Peyer's patch (tissue), 4 donors: Measurements from ENCODE around the gene SQSTM1. TPM values are rescaled to one million over a fixed set of nuclear protein-coding genes. Genes with fewer than 3 reads are reported as not detected.

ENCODE experiments used
- DNase-seq, 3 donors: peaks; one replicate each; pipeline ENCODE4 v3.0.0-alpha.2; 2017 to 2019
- H3K27ac ChIP-seq, 4 donors: fragments of 200-600 bp; sonication (generic); one replicate each; pipeline ENCODE4 v1.5.1; 2016 to 2019
- H3K27me3 ChIP-seq, 2 donors: fragments of 200-600 bp; sonication (generic); one replicate each; pipeline ENCODE4 v1.5.1; 2019
- H3K36me3 ChIP-seq, 3 donors: fragments of 200-600 bp; sonication (generic); one replicate each; pipeline ENCODE4 v1.5.1; 2016 to 2019
- H3K4me1 ChIP-seq, 4 donors: fragments of 200-600 bp; sonication (generic); one replicate each; pipeline ENCODE4 v1.5.1; 2016 to 2019
- H3K4me3 ChIP-seq, 4 donors: fragments of 200-600 bp; sonication (generic); 1 replicate in 3 of 4; 2 replicates in 1 of 4; pipeline ENCODE4 v1.5.1; 2016 to 2019; ENCODE audit warnings: mild to moderate bottlenecking in 1 of 4
- H3K9me3 ChIP-seq, 4 donors: fragments of 200-600 bp; sonication (generic); one replicate each; pipeline ENCODE4 v1.5.1; 2016 to 2019; ENCODE audit warnings: mild to moderate bottlenecking in 1 of 4
- CTCF ChIP-seq, 6 experiments: fragments of 450-650 bp in 4 of 6; fragments of 200-600 bp in 2 of 6; sonication (generic) in 1 of 6; IDR thresholded peaks; one replicate each; pipeline ENCODE4 v1.5.1; 2017 to 2019; ENCODE audit warnings: antibody characterized with exemption in 6 of 6, mild to moderate bottlenecking in 3 of 6, moderate library complexity in 1 of 6
- POLR2A ChIP-seq, 2 donors: fragments of 450-650 bp; IDR thresholded peaks; one replicate each; pipeline ENCODE4 v1.5.1; 2017; ENCODE audit warnings: antibody characterized with exemption in 2 of 2, mild to moderate bottlenecking in 2 of 2, moderate library complexity in 2 of 2
- total RNA-seq, 4 donors: library from RNA; depleted of rRNA; stranded (reverse); fragments of >200 nt; gene quantifications; one replicate each; pipeline ENCODE4 v1.1.0, GENCODE V29; 2016

Gene SQSTM1
- total RNA-seq, 4 donors from 2014 or later, result 287 to 417 (median 348) TPM

- TF ChIP-seq POLR2A (IDR thresholded peaks at IDR 0.05) (no peak), CTCF (IDR thresholded peaks at IDR 0.05) (no peak)
- peaks cover 0 to 100% (median 5%) of the 10 kb centered on the region in 3 donors for H3K36me3 ChIP-seq
Observed at GRCh38 chr5:179828756-179829421, 8.2 kb downstream of the SQSTM1 start.

GRCh38 chr5:179829732-179830435 lies 9.2 kb downstream of the SQSTM1 start:
- H3K4me1 ChIP-seq, result peaks cover 0 to 33% (median 0%) of the 10 kb centered on the region in 4 donors
- no peak overlapping the region for H3K4me3 ChIP-seq
- peak in 1 of 3 donors; percentile 19 for DNase-seq
- H3K27me3 ChIP-seq, result no peaks in the 10 kb centered on the region
- H3K36me3 ChIP-seq, result peaks cover 0 to 94% (median 5%) of the 10 kb centered on the region in 3 donors
- H3K9me3 ChIP-seq, result no peaks in the 10 kb centered on the region
- H3K27ac ChIP-seq, result no peak overlapping the region
- no peak for TF ChIP-seq POLR2A (IDR thresholded peaks at IDR 0.05)
- TF ChIP-seq CTCF (IDR thresholded peaks at IDR 0.05), result no peak

More at GRCh38 chr5:179828756-179829421, 8.2 kb downstream of the SQSTM1 start:
- Histone ChIP-seq H3K27me3 (no peaks in the 10 kb centered on the region), H3K27ac (no peak overlapping the region), H3K4me1 (peaks cover 0 to 43% (median 0%) of the 10 kb centered on the region in 4 donors), H3K9me3 (no peaks in the 10 kb centered on the region), H3K4me3 (no peak overlapping the region)
- peak in 1 of 3 donors; percentile 27 for DNase-seq

- no peak for TF ChIP-seq CTCF (IDR thresholded peaks at IDR 0.05)
- no peak for TF ChIP-seq POLR2A (IDR thresholded peaks at IDR 0.05)
- no peaks in the 10 kb centered on the region for H3K27me3 ChIP-seq
- peaks cover 0 to 91% (median 5%) of the 10 kb centered on the region in 3 donors for H3K36me3 ChIP-seq
- no peak overlapping the region for H3K4me3 ChIP-seq
- no peaks in the 10 kb centered on the region for H3K9me3 ChIP-seq
- DNase-seq, result peak in 1 of 3 donors; percentile 10
- H3K4me1 ChIP-seq, result peaks cover 0 to 22% (median 0%) of the 10 kb centered on the region in 4 donors
- no peak overlapping the region for H3K27ac ChIP-seq
Observed at GRCh38 chr5:179830818-179831468, 10.2 kb downstream of the SQSTM1 start.

- H3K27ac ChIP-seq, result no peak overlapping the region
- H3K9me3 ChIP-seq, result no peaks in the 10 kb centered on the region
- no peaks in the 10 kb centered on the region for H3K27me3 ChIP-seq
- no peak overlapping the region for H3K4me3 ChIP-seq
- DNase-seq, result peak in 1 of 3 donors; percentile 38
- H3K4me1 ChIP-seq, result peaks cover 0 to 20% (median 0%) of the 10 kb centered on the region in 4 donors
- H3K36me3 ChIP-seq, result peaks cover 0 to 91% (median 5%) of the 10 kb centered on the region in 3 donors
- TF ChIP-seq CTCF (IDR thresholded peaks at IDR 0.05) (no peak), POLR2A (IDR thresholded peaks at IDR 0.05) (no peak)
Observed at GRCh38 chr5:179832039-179832745, 11.5 kb downstream of the SQSTM1 start.

GRCh38 chr5:179833056-179833708 lies 12.5 kb downstream of the SQSTM1 start:
- no peak for TF ChIP-seq CTCF (IDR thresholded peaks at IDR 0.05)
- TF ChIP-seq POLR2A (IDR thresholded peaks at IDR 0.05), result no peak
- peaks cover 0 to 11% (median 1%) of the 10 kb centered on the region in 4 donors for H3K4me1 ChIP-seq
- peaks cover 0 to 91% (median 5%) of the 10 kb centered on the region in 3 donors for H3K36me3 ChIP-seq

More at GRCh38 chr5:179833056-179833708, 12.5 kb downstream of the SQSTM1 start:
- DNase-seq, result peak in 1 of 3 donors; percentile 45
- H3K4me3 ChIP-seq, result no peak overlapping the region
- no peaks in the 10 kb centered on the region for H3K9me3 ChIP-seq
- no peaks in the 10 kb centered on the region for H3K27me3 ChIP-seq
- H3K27ac ChIP-seq, result peak overlapping the region in 1 of 4 donors; percentile 13
